ENCODE measurements around the gene PAWR.

- TF ChIP-seq ARNTL (CRISPR knock-in tag; IDR thresholded peaks at IDR 0.05; ENCODE audit: borderline replicate concordance, low read depth) (no peak), ESRRG (CRISPR knock-in tag; IDR thresholded peaks at IDR 0.05) (no peak), GLIS3 (CRISPR knock-in tag; IDR thresholded peaks at IDR 0.05) (no peak), OSR1 (CRISPR knock-in tag; IDR thresholded peaks at IDR 0.05) (no peak), ZNF565 (CRISPR knock-in tag; conservative IDR thresholded peaks at IDR 0.05; ENCODE audit: low read depth) (no peak)
- TF ChIP-seq, protein P1, sequence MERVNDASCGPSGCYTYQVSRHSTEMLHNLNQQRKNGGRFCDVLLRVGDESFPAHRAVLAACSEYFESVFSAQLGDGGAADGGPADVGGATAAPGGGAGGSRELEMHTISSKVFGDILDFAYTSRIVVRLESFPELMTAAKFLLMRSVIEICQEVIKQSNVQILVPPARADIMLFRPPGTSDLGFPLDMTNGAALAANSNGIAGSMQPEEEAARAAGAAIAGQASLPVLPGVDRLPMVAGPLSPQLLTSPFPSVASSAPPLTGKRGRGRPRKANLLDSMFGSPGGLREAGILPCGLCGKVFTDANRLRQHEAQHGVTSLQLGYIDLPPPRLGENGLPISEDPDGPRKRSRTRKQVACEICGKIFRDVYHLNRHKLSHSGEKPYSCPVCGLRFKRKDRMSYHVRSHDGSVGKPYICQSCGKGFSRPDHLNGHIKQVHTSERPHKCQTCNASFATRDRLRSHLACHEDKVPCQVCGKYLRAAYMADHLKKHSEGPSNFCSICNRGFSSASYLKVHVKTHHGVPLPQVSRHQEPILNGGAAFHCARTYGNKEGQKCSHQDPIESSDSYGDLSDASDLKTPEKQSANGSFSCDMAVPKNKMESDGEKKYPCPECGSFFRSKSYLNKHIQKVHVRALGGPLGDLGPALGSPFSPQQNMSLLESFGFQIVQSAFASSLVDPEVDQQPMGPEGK (CRISPR knock-in tag; IDR thresholded peaks at IDR 0.05; ENCODE audit: borderline replicate concordance): no peak
Measured at GRCh38 chr12:79563021-79563740, 127.6 kb downstream of the PAWR start.
